ENCODE data around the gene FAM241A.

- no peak for TF ChIP-seq POLR2A (IDR thresholded peaks at IDR 0.05; ENCODE audit: low read depth, low read length)
- TF ChIP-seq POLR2AphosphoS5 (IDR thresholded peaks at IDR 0.05; ENCODE audit: low read depth, low read length): no peak
These were observed 39.9 kb upstream of the FAM241A start for GRCh38 chr4:112105201-112105969.
